ENCODE measurements around the gene MSI2.
"Not testable (repeated sequence)": the region's sequence is repeated elsewhere in the genome, so short reads cannot be mapped to it uniquely, and the experiment has no call there.

Gene MSI2

DNA sequence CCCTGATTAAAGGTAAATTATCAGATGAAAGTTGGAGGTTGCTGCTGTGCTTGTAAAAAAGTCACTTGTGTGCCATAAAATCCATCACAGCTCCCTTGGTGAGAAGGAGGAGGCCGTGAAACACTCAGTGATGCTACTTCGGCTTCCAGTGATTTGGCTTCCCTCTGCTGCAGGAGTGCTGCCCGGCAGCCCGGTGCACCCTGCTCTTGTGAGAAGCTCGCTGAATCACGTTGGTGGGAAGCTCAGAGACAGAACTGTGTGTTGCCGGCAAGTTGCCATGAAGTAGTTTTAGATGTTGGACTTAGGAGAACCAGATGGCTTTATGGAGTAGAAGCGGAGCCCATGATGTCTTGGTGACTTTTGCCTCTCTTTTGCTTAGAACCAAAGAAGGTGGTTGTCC is 33.3 kb downstream of the MSI2 start:
- no peak for DNase-seq (ENCODE audit: low read depth in 3 of 3)

DNA sequence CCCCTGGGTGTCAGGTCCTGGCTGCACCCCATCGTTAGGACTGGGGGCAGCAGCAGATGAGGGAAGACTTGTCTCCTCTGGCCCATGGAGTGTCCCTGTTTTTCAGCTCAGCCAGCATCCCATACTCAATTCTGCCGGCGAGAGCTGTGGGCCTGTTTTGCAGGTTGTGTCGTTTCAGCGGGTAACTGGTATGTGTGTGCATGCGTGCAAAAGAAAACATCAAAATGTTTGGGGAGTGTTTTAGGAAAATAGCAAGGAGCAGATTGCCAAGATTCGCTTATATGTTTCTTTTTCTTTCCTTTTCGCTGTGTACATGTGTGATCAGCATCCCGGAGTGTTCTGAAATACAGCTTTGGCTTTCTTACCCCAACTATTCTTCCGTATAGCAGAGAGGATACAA is 34.7 kb downstream of the MSI2 start:
- DNase-seq (ENCODE audit: low read depth in 3 of 3): no peak

DNA sequence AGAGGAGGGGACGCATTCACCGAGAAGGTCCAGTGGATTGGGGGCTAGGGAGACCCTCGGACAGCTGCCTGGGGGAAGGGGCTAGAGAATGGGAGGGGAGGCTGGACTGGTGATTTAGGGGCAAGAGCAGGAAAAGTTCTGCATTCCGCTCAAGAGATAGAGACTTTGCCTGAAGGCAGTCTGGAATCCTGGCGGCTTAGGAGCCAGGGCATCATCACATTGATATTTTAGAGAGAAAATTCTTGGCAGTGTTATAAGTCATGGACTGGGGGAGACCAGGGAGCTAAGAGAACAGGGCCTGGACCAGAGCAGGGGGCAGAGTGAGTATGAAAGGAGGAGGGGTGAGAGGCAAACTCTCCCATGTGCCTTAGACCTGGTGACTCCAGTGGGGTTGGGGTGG is 35.8 kb downstream of the MSI2 start:
- no peak for DNase-seq (ENCODE audit: low read depth in 3 of 3)

DNA sequence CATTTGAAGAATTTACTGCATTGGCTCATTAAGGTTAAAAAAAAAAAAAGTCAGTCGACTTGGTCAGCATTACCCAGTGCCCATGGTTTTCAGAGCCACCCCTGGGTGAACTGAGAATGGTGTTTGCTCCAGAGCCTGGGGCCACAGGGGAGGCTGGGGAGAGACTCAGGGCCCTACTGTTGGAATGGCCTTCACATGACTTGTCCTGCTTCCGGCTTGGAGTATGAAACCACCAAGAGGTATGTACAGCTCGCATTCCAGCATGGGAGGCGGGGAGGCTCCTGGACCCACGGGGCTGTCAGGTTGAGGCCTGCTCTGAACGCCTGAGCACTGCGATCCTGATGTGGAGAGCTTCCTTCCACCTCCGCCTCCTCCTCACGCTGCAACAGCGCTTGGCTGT is 36.8 kb downstream of the MSI2 start:
- DNase-seq (ENCODE audit: low read depth in 3 of 3): no peak

DNA sequence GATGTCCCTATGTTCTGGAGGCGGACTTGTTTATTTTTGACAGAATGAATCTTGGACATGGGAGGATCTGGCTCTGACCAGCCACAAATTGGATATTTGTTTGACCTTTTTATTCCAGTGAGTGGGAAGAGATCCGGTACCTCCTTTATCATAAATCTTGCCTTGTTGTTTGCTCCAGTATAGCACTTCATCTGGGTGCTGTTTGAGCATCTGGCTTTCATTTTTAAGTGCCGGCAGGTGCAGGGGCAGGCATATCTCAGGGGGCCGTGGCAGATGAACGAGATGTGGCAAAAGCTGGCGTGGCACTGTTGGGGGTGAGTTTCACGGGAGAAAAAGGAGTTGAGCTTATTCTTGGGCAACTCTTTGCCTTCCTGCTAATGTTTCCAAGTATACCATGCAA is 37.8 kb downstream of the MSI2 start:
- DNase-seq (ENCODE audit: low read depth in 3 of 3): no peak

DNA sequence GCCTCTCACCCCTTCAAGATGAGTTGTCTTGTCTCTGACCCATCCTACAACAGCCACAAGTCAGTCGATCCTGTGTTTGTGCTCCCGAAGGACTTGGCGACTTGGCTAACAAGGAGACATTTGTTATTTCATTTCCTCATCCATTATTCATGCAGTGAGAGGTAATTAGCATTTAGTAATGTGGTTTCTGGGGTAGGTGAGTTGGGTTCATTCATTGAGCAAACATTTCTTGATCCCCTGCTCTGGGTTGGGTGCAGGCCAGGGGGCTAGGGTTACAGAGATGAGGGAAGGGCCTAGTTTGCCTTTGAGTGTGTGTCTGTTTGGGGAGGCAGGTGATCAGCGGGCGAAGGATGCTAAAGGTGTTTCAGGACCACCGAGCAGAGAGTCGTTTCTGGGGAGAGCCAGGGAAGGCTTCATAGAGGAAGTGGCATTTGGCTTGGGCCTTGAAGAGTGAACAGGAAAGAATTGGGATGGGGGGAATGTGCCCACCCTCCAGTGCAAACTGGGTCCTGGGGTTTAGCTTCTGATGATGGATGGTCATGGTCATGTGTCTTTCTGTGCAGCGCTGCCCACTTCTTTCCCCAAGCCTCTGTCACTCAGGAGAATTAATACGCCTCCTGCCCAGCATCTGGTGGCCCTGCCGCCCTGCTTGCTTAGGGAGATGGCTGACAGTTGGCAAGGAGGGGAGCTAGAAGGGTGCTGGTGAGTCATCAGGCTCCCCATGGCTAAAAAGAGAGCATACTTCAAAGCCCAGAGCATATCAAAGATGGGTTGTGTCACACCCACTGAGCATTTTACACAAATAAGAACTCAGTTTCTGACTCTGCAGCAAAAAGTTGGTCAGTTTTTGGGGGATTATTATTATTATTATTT is 38.5 kb downstream of the MSI2 start:
- peak in 1 of 3 donors; percentile 10 for DNase-seq (ENCODE audit: low read depth in 3 of 3)

DNA sequence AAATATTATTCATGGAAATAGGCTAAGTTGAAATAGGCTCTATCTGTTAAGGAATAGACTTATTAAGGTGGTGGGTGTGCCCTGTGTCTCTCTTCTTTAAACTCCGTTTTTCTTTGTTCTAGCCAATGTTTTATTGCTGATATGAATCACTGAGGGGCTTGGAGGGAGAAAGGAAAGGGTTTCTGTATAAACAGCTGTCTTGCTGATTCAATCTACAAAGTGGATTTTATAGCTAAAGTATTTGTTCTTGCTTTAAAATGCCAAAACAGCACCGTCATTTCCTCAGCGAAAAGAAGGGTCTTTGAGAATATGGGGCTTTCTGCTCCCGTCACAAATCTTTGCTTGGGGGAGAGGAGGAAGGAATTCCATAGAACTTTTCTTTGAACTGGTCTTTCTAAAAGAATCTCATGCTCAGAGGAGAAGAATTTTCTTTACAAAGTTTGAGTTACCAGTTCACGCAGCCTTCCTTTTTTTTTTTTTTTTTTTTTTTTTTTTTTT is 39.3 kb downstream of the MSI2 start:
- no peak for DNase-seq (ENCODE audit: low read depth in 3 of 3)

DNA sequence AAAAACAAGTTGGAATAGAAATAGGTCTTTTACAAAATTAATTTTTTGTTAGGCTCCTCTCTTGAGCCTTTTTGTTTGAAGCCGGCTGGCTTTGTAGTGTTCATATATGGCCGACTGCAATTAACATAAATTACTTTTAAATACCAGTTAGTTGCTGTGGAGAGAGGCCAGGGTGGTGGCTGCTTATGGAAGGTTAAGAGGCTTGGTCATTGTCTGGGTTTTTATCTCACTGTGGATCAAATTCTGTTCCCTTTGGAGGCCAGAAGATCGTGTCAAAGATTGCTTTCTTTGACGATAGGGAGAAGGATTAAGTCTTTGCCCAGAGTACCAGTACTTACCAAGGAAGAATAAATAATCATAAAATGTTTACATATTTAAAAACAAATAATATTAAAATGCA is 39.9 kb downstream of the MSI2 start:
- DNase-seq (ENCODE audit: low read depth in 3 of 3): no peak

DNA sequence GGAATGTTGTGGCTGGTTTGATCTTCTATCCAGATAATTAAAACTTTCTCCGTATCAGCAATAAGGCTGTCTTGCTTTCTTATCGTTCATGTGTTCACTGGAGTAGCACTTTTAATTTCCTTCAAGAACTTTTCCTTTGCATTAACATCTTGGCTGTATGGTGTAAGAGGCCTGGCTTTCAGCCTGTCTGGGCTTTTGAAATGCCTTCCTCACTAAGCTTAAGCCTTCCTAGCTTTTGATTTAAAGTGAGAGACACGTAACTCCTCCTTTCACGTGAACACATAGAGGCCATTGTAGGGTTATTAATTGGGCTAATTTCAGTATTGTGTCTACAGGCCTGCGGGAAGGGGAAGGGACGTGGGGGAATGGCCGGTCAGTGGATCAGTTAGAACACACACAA is 42.9 kb downstream of the MSI2 start:
- no peak for DNase-seq (ENCODE audit: low read depth in 3 of 3)

DNA sequence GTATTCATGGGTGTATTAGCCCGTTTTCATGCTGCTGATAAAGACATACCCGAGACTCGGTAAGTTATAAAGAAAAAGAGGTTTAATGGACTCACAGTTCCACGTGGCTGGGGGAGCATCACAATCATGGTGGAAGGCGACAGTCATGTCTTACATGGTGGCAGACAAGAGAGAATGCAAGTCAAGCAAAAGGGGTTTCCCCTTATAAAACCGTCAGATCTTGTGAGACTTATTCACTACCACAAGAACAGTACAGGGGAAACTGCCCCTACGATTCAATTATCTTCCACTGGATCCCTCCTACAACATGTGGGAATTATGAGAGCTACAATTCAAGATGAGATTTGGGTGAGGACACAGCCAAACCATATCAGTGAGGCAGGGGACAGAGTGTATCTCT is 44.3 kb downstream of the MSI2 start:
- not testable (repeated sequence) for DNase-seq (ENCODE audit: low read depth in 3 of 3)

DNA sequence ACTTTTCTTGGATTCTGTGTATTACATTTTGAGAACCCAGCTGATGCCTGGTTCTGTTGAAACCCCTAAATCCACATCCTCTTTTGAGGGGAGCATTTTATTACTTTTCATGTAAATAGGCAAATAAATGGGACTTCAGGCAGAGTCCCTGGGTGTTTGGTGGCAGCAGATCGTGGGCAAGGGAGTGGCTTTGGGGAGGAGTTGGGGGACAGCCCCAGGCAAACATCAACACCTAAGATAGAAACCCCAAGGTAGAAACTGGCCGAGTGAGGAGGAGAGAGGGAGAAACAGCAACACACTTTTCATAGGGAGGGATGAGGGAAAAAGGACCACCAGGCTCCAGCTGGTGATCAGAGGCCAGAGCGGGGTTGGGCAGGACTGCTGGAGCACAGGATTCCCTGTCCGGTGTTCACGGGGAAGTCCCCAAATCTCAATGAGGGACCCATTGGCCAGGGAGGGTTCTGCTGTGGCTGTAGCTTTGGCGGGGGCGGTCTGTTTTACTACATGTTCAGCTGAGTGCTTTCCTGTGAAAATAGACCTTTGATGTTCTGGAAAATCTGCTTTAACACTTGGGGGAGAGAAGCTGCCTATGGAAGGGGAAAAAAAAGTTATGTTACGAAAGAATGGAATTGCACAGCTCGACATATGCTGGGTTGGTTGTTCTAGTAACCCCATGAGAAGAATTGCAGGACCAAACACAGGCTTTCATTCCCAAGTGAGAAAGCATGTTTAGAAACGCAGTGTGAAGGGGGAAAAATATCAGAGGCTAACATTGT is 46.6 kb downstream of the MSI2 start:
- no peak for DNase-seq (ENCODE audit: low read depth in 3 of 3)

DNA sequence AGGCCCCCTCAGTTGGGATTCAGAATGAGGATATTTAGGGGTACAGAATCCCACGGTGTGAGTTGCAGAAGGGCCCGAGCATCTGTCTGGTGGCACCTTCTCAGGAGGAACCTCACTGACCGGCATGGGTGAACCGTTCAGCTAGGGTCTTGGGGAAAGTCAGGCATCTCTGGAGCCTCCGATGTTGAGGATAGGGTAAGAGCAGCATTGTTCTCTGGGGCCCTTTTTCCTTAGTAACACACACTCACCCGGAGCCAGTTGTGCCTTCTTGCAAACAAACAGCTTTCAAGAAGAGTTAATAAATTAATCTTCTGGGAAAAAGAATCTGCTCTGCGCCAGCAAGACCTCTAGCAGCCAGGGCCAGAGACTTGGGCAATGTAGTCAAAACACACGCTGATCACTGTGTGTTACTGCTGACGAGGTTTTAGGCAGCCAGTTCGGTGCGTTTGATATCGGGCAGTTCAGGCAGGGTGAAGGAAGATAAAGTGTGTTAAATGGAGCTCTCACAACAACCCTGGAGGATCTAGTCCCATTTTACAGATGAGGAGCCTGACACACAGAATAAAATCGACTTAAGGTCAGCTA is 48.9 kb downstream of the MSI2 start:
- DNase-seq (ENCODE audit: low read depth in 3 of 3): no peak

DNA sequence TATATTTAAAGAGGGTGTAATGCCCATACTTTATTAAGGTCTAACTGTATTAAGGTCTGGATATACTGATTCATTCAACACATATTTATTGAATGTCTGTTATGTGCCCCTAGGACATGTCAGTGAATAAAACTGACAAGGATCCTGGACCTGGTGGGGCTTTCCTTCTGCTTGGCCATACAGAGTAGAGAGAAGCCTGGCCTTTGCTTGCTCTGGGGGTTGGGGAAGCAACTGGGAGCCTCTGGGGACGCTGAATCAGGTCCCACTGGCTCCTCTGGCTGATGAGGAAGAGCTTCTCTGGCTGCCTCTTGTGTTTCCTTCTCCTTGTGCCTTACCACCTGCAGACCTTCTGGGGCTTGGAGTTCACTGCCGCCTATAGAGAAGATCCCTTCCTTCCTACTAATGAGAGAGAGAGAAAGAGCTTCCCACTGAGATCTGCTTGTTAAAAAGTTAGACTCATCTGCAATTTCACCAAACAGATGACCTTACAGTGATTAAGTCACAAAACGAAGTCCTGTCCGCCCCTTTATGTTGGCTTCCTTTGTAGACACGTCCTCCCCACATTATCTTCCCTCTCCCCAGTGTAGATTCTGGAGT is 49.7 kb downstream of the MSI2 start:
- no peak for DNase-seq (ENCODE audit: low read depth in 3 of 3)

DNA sequence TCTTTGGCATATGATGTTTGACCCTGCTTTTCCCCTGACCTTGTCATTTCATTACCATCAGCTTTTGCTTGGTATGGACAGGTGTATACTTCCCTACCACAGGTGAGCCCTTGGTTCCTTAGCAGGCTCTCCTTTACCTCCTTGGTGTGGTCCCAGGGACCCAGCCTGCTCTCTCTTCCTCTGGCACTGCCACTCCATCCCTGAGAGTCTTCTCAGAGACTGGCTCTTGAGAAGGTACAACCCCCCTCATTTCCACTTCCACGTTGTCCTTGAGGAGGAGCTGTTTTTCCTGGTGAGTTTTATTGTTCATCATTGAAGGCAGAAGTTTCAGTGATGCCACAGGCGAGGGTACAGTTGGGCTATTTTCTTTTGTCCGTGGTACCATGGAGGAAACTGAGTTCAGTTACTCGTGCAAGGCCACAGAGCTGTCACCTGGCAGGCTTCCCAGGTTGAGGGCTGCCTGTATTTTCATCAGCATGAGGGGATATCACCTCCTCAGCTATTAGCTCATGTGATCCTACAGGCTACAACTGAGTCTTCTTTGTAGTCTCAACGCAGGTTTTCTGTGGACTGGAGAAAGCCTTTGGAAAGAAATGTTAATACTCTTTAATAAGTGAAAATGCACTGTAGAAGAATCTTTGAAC is 52.3 kb downstream of the MSI2 start:
- DNase-seq (ENCODE audit: low read depth in 3 of 3): no peak

DNA sequence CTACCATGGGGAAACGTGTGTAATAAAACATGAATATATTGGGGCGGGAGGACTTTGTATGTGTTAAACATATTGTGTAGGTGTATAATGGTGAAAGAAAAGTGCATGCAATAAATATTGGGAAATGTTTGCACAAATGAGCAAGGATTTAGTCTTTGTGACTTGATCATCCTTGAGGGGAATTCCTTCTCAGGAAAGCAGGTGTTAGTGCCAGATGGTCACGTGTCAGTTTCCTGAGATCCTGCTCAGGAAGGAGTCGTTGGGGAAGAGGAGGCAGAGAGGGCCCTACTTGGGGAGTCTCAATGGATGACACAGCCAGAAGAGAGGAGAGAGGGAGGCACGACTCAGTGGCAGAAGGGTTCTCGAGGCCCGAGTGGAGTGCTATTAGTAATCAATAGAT is 53.2 kb downstream of the MSI2 start:
- no peak for DNase-seq (ENCODE audit: low read depth in 3 of 3)

DNA sequence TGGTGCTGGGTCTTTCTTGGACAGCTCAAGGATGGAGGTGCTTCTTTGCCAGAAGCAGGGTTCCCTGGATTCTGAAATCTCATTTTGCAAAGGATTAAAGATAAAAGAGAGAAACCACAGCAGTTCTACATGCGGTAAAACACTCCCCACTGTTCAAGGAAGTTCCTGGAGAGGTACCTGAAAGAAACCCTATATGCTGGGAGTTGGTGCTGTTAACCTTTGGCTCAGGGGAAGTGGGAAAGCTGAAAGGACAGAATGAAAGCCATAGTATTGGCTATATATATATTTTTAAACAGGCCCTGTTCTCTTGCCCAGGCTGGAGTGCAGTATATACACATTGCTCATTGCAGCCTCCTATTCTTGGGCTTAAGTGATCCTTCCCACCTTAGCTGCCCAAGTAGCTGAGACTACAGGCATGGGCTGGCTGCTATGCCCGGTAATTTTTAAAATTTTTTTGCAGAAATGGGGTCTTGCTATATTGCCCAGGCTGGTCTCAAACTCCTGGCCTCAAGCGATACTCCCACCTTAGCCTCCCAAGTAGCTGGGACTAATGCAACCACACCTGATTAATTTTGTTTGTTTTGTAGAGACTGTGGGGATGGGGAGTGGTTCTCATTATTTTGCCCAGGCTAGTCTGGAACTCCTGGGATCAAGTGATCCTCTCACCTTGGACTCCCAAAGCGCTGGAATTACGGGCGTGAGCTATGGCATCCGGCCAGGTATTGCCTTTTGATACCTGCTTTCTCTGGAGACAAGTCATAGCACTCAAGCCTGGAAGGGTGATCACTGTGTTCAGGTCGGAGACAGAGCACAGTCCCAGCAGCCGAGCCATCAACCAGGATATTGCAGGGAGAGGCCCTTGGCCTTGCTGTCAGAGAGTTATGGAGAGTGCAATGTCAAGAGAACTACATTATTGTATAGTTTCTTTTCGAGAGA is 55.2 kb downstream of the MSI2 start:
- DNase-seq (ENCODE audit: low read depth in 3 of 3): no peak

DNA sequence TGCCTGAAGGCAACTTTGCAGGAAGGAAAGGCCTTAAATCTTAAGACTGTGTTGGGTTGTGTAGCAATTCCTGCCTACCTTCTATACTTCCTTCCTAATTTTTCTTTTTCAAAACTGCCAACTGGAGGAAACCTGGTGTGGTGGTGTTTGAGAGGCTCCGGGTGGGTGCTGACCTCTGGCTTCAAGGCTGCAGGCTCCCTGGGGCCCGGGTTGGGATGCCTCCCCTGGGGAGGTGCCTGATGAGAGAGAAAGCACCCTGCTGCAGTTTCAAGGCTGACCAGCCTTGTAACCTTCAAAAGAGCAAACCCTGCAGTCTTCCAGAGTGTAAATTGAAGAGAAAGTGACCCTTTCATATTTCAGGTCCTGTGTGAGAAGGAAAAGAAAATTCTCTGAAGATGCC is 55.9 kb downstream of the MSI2 start:
- DNase-seq (ENCODE audit: low read depth in 3 of 3): no peak

DNA sequence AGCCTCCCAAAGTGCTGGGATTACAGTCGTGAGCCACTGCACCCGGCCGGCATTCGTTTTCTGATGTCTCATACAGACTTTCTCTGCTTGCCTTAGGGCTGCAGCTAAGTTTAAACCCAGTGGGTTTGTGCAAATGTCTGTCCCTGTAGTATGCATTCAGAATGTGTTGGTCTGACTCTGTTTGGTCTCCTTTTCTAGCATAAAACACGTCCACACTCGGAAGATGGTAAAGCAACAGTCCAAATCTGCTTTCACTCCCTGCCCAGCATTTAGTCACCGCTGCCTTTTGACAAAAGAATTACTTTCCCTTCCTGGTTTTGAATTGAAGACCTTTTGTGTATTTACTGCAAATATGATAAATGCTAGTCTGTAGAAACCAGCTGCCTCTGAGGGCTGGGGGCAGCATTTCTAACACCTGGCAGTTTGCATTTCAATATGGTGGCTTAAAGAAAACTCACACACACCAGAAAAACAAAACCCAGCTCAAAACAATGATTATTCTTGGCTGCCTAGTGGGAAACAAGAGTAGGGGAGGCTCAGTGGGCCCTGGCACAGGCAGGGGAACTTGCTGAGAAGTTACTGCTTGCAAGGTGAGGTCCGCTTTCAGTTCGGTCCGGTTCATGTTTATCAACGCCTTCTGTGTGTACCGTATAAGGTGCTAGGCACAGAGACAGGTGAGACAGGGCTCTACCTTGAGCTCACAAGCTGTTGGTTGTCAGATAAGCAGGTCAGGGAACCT is 56.9 kb downstream of the MSI2 start:
- DNase-seq (ENCODE audit: low read depth in 3 of 3): no peak

DNA sequence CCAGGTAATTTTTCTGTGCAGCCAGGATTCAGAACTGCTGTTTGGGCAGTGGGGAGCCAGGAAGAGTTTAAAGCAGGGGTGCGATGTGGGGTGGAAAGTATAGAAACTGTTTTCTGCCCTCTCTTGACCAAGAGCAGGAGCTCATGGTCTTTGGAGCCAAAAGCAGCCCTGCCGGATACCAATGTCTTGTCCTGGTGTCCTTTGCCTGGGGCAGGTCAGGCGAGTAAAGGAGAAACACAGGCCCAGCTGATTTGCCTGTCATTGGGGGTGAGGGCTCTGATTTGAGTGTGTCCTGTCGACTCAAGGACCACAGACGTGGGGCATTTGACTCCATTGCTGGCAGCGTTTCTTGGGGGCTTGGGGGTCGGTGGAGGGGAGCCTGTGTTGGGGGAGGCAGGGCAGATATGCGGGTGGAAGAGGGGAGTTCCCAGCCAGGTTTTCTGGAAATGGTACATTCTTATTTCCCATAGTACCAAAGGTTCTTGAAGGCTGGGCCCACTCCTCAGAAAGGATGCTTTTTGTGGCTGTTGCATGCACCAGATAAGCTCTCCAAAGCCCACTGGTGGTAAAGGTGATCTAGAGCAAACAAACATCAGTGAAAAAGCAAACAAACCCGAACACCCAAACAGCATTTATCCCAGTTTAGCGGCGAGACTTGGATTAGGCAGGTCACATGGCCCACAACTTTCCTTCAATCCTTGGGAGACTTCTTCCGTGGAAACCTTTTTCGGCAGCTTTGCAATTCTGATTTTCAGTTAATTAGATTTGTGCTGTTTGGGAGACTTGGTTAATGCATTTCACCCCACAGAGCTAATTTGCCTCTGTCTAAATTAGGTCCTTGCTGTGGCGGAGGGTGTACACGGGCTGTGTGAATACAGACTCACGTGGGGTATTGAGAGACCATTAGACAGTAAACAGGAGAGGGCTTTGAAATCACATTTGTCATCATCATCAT is 59.0 kb downstream of the MSI2 start:
- no peak for DNase-seq (ENCODE audit: low read depth in 3 of 3)
